GM21381 (cell line): ENCODE measurements around the gene DNAJC21.

Source experiments
- ATAC-seq: cut with Tn5 transposase; IDR thresholded peaks from one replicate; pipeline ENCODE4 v1.9.1; 2021; ENCODE audit warnings: mild to moderate bottlenecking, moderate library complexity; ENCODE audit not compliant: unreplicated experiment

Gene DNAJC21

GRCh38 chr5:34929134-34929719, at the start of gene DNAJC21:
TSS of gene DNAJC21 (plus strand) at chr5:34929559. CDS start at chr5:34929820, 261 bp downstream.
- peak; percentile 76 for ATAC-seq

GRCh38 chr5:34881246-34881645, 48.1 kb upstream of the DNAJC21 start:
- no peak for ATAC-seq

GRCh38 chr5:34886392-34887119, 42.8 kb upstream of the DNAJC21 start:
- no peak for ATAC-seq

GRCh38 chr5:34889394-34889793, 40.0 kb upstream of the DNAJC21 start:
- no peak for ATAC-seq

- ATAC-seq, result no peak
These were observed 37.4 kb upstream of the DNAJC21 start for GRCh38 chr5:34891981-34892380.

GRCh38 chr5:34892414-34892813, 36.9 kb upstream of the DNAJC21 start:
- ATAC-seq, result no peak

GRCh38 chr5:34894716-34895115, 34.6 kb upstream of the DNAJC21 start:
- no peak for ATAC-seq

GRCh38 chr5:34895641-34896419, 33.5 kb upstream of the DNAJC21 start:
- no peak for ATAC-seq

- no peak for ATAC-seq
These were observed 31.7 kb upstream of the DNAJC21 start for GRCh38 chr5:34897646-34898045.

GRCh38 chr5:34898258-34898895, 31.0 kb upstream of the DNAJC21 start:
- ATAC-seq, result peak; percentile 90

- ATAC-seq, result no peak
These were observed 30.3 kb upstream of the DNAJC21 start for GRCh38 chr5:34899066-34899465.

GRCh38 chr5:34900652-34901051, 28.7 kb upstream of the DNAJC21 start:
- ATAC-seq, result no peak

- ATAC-seq, result no peak
These were observed 26.1 kb upstream of the DNAJC21 start for GRCh38 chr5:34903260-34903659.

- no peak for ATAC-seq
These were observed 23.8 kb upstream of the DNAJC21 start for GRCh38 chr5:34905564-34905963.

GRCh38 chr5:34913072-34913471, 16.3 kb upstream of the DNAJC21 start:
- ATAC-seq, result no peak

- ATAC-seq, result peak; percentile 14
These were observed 14.7 kb upstream of the DNAJC21 start for GRCh38 chr5:34914671-34915138.

- ATAC-seq, result peak; percentile 98
These were observed 14.1 kb upstream of the DNAJC21 start, which contains the start of the genes BRIX1 and RAD1 for GRCh38 chr5:34915139-34915855. TSS of gene BRIX1 (plus strand) at chr5:34915711. CDS start at chr5:34915739, 28 bp downstream. TSS of gene RAD1 (minus strand) at chr5:34915504. CDS start at chr5:34914892, 612 bp downstream.

- ATAC-seq, result peak; percentile 14
These were observed 13.5 kb upstream of the DNAJC21 start for GRCh38 chr5:34915856-34916192.

GRCh38 chr5:34916518-34916917, 12.8 kb upstream of the DNAJC21 start:
- no peak for ATAC-seq

GRCh38 chr5:34918025-34918424, 11.3 kb upstream of the DNAJC21 start:
- ATAC-seq, result no peak
